Keratinocyte (primary cell): ENCODE results near the gene CEL. TPM values are rescaled to one million over a fixed set of nuclear protein-coding genes. Genes with fewer than 3 reads are reported as not detected.

Source experiments
- DNase-seq: peaks from one replicate; pipeline ENCODE4 v3.0.0-alpha.2; 2011; ENCODE audit warnings: low read depth, missing footprints, low spot score
- FAIRE-seq: peaks from 2 replicates; lab custom pipeline; 2011; peaks lifted over from hg19 to GRCh38; lab: Jason Lieb, UNC
- H2AFZ ChIP-seq: 2 replicates; pipeline ENCODE4 v1.6.0; 2012; ENCODE audit warnings: low read length, control low read depth, inconsistent platforms; ENCODE audit not compliant: control insufficient read depth
- H3K27ac ChIP-seq: 2 replicates; pipeline ENCODE4 v1.5.1; 2011; ENCODE audit warnings: low read length; ENCODE audit not compliant: control insufficient read depth, insufficient read depth
- H3K27me3 ChIP-seq: 3 replicates; pipeline ENCODE4 v1.6.0; 2011; ENCODE audit warnings: low read length; ENCODE audit not compliant: control insufficient read depth, insufficient read depth; ENCODE audit errors: extremely low read depth
- H3K36me3 ChIP-seq, 2 experiments: 2 replicates in 1 of 2; 3 replicates in 1 of 2; pipeline ENCODE4 v1.5.1; 2011; ENCODE audit warnings: low read length in 2 of 2, mild to moderate bottlenecking in 1 of 2; ENCODE audit not compliant: control insufficient read depth in 2 of 2, insufficient read depth in 2 of 2; ENCODE audit errors: extremely low read depth in 1 of 2
- H3K4me1 ChIP-seq: 3 replicates; pipeline ENCODE4 v1.5.1; 2011; ENCODE audit warnings: low read length; ENCODE audit not compliant: control insufficient read depth, insufficient read depth; ENCODE audit errors: extremely low read depth
- H3K4me2 ChIP-seq: 3 replicates; pipeline ENCODE4 v1.6.0; 2011; ENCODE audit warnings: low read depth, low read length; ENCODE audit not compliant: control insufficient read depth, insufficient read depth; ENCODE audit errors: extremely low read depth
- H3K4me3 ChIP-seq, 3 experiments: fragments of 200-600 bp in 1 of 3; sonication (generic) in 1 of 3; 2 replicates in 2 of 3; 3 replicates in 1 of 3; pipeline ENCODE4 v1.5.1; 2011 to 2016; ENCODE audit warnings: low read length in 3 of 3, mild to moderate bottlenecking in 3 of 3, control low read depth in 2 of 3, inconsistent platforms in 1 of 3, low read depth in 1 of 3, mixed read lengths in 1 of 3, mixed run types in 1 of 3, moderate library complexity in 1 of 3; ENCODE audit not compliant: control insufficient read depth in 2 of 3, insufficient read depth in 2 of 3; ENCODE audit errors: extremely low read depth in 1 of 3
- H3K79me2 ChIP-seq: 2 replicates; pipeline ENCODE4 v1.6.0; 2012; ENCODE audit warnings: low read length; ENCODE audit not compliant: control insufficient read depth, insufficient read depth
- H3K9ac ChIP-seq: 3 replicates; pipeline ENCODE4 v1.6.0; 2011; ENCODE audit warnings: low read length; ENCODE audit not compliant: control insufficient read depth, insufficient read depth; ENCODE audit errors: extremely low read depth
- H3K9me1 ChIP-seq: 3 replicates; pipeline ENCODE4 v1.6.0; 2011; ENCODE audit warnings: low read length; ENCODE audit not compliant: control insufficient read depth, insufficient read depth; ENCODE audit errors: extremely low read depth
- H3K9me3 ChIP-seq: 2 replicates; pipeline ENCODE4 v1.5.1; 2012; ENCODE audit warnings: low read depth, low read length; ENCODE audit not compliant: control insufficient read depth
- H4K20me1 ChIP-seq: 3 replicates; pipeline ENCODE4 v1.6.0; 2011; ENCODE audit warnings: low read length; ENCODE audit not compliant: control insufficient read depth, insufficient read depth; ENCODE audit errors: extremely low read depth
- CTCF ChIP-seq, 3 experiments: IDR thresholded peaks in 1 of 3; conservative IDR thresholded peaks in 1 of 3; optimal IDR thresholded peaks in 1 of 3; 2 replicates in 2 of 3; 3 replicates in 1 of 3; pipeline versions ENCODE3 to v1.5.1; 2011; ENCODE audit warnings: low read length in 3 of 3, mild to moderate bottlenecking in 3 of 3, moderate library complexity in 2 of 3, control low read depth in 1 of 3, inconsistent platforms in 1 of 3; ENCODE audit not compliant: insufficient read depth in 2 of 3; ENCODE audit errors: extremely low read depth in 1 of 3
- EZH2 ChIP-seq: IDR thresholded peaks from one replicate; pipeline ENCODE4 v1.6.1; 2012; ENCODE audit warnings: inconsistent platforms, mild to moderate bottlenecking, low read length, moderate library complexity
- dilution Hi-C: fragments of 300-500 bp; cut with MboI; formaldehyde crosslinking; loops from one replicate; pipeline ENCODE4 v1.7.0; 2020; ENCODE audit warnings: low sequenced_read_pairs; ENCODE audit not compliant: extremely low pct_ligation_motif_present
- polyA plus RNA-seq, 5 experiments: library from polyadenylated mRNA; depleted of rRNA in 3 of 5; stranded (reverse) in 3 of 5; stranded (forward) in 1 of 5; unstranded in 1 of 5; fragments of >200 nt; gene quantifications; 1 replicate in 1 of 5; 2 replicates in 3 of 5; 3 replicates in 1 of 5; pipeline versions ENCODE4 v1.2.1 to v1.2.3, GENCODE V29; 2011 to 2012; ENCODE audit warnings: missing spikeins in 2 of 5, low read depth in 1 of 5, low replicate concordance in 1 of 5

Gene CEL
- polyA plus RNA-seq, 1 donor (not counting 4 experiments of a cell fraction or from before 2014, with no cell fraction given): 0.12 TPM

GRCh38 chr9:133089271-133089671, 27.5 kb downstream of the CEL start:
- H3K9me1 ChIP-seq: no peaks in the 10 kb centered on the region
- no peaks in the 10 kb centered on the region for H3K27me3 ChIP-seq
- no peaks in the 10 kb centered on the region for H3K79me2 ChIP-seq
- dilution Hi-C loops: no loop called here
- no peak overlapping the region for H3K4me3 ChIP-seq
- H3K4me2 ChIP-seq: no peak overlapping the region
- TF ChIP-seq CTCF (optimal IDR thresholded peaks at IDR 0.05 in 1 of 3, IDR thresholded peaks at IDR 0.05 in 1 of 3, conservative IDR thresholded peaks at IDR 0.05 in 1 of 3; ENCODE audit: extremely low read depth in 1 of 3, insufficient read depth in 2 of 3, low read length in 3 of 3): no peak
- no peak for TF ChIP-seq EZH2
- DNase-seq (no peak), FAIRE-seq (no peak)
- no peak overlapping the region for H3K27ac ChIP-seq
- no peaks in the 10 kb centered on the region for H3K4me1 ChIP-seq
- H2AFZ ChIP-seq: no peak overlapping the region
- H3K9ac ChIP-seq: no peak overlapping the region
- H4K20me1 ChIP-seq: no peaks in the 10 kb centered on the region
- no peaks in the 10 kb centered on the region for H3K9me3 ChIP-seq
- H3K36me3 ChIP-seq: no peaks in the 10 kb centered on the region

GRCh38 chr9:133090187-133090586, 28.4 kb downstream of the CEL start:
- Histone ChIP-seq H3K9ac (no peak overlapping the region), H4K20me1 (no peaks in the 10 kb centered on the region), H3K27ac (no peak overlapping the region), H3K9me1 (no peaks in the 10 kb centered on the region), H3K4me2 (no peak overlapping the region), H2AFZ (no peak overlapping the region), H3K4me1 (no peaks in the 10 kb centered on the region), H3K79me2 (no peaks in the 10 kb centered on the region), H3K27me3 (no peaks in the 10 kb centered on the region), H3K9me3 (no peaks in the 10 kb centered on the region), H3K36me3 (no peaks in the 10 kb centered on the region), H3K4me3 (no peak overlapping the region)
- dilution Hi-C loops: no loop called here
- FAIRE-seq (no peak), DNase-seq (no peak)
- TF ChIP-seq CTCF (optimal IDR thresholded peaks at IDR 0.05 in 1 of 3, IDR thresholded peaks at IDR 0.05 in 1 of 3, conservative IDR thresholded peaks at IDR 0.05 in 1 of 3; ENCODE audit: extremely low read depth in 1 of 3, insufficient read depth in 2 of 3, low read length in 3 of 3): no peak
- TF ChIP-seq EZH2: no peak
